ENCODE data around the gene DNAH10. TPM values are rescaled to one million over a fixed set of nuclear protein-coding genes. Genes with fewer than 3 reads are reported as not detected.

The DNAH10 gene
- total RNA-seq, 2 experiments from 2014 or later, result 0.38 to 0.43 TPM

DNA sequence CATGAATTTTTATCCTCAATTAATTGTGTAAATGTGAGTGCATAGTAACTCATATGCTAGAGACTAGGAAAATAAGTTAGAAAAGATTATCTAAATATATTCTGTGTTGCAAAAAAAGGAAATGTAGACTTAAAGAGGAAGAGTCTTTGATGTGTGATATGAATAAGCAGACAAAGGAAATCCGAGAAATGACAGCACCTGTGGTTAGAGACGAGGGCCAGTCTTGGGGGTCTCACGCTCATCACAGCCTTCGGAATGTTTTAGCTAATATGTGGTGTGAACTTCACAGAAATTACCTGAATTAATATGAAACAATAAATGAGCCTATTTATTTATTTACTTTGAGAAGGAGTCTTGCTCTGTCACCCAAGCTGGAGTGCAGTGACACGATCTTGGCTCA, 38.3 kb upstream of the DNAH10 start:
- POLR2A ChIA-PET, result interaction anchor here (0.8 to 6.3 kb wide), 2 partner anchors 11 to 39 kb away, joined by 3 to 59 read pairs; partner anchors contain the start of genes ATP6V0A2 and DNAH10
- Mint-ChIP-seq H3K36me3 (ENCODE audit: low read depth) (peaks cover 60% of the 10 kb centered on the region), H3K27me3 (no peaks in the 10 kb centered on the region), H3K4me3 (no peak overlapping the region), H3K4me1 (ENCODE audit: low read depth) (peaks cover 42% of the 10 kb centered on the region), H3K9me3 (no peaks in the 10 kb centered on the region), H3K27ac (peak overlapping the region; percentile 68)
- intact Hi-C loops (cut with micrococcal nuclease), result no loop called here
- peak; percentile 61 for DNase-seq
- CTCF ChIA-PET, result interaction anchor here (1.7 kb wide), 1 partner anchor 10 kb away, joined by 4 read pairs; no protein-coding TSS in a partner anchor
- TF ChIP-seq, protein P1, sequence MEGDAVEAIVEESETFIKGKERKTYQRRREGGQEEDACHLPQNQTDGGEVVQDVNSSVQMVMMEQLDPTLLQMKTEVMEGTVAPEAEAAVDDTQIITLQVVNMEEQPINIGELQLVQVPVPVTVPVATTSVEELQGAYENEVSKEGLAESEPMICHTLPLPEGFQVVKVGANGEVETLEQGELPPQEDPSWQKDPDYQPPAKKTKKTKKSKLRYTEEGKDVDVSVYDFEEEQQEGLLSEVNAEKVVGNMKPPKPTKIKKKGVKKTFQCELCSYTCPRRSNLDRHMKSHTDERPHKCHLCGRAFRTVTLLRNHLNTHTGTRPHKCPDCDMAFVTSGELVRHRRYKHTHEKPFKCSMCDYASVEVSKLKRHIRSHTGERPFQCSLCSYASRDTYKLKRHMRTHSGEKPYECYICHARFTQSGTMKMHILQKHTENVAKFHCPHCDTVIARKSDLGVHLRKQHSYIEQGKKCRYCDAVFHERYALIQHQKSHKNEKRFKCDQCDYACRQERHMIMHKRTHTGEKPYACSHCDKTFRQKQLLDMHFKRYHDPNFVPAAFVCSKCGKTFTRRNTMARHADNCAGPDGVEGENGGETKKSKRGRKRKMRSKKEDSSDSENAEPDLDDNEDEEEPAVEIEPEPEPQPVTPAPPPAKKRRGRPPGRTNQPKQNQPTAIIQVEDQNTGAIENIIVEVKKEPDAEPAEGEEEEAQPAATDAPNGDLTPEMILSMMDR (IDR thresholded peaks at IDR 0.05), result no peak
- ATAC-seq, result peak; percentile 81

GRCh38 chr12:123726244-123726643, 35.9 kb upstream of the DNAH10 start:
- ATAC-seq (no peak), DNase-seq (no peak)
- H3K27me3 Mint-ChIP-seq, result no peaks in the 10 kb centered on the region
- H3K4me1 Mint-ChIP-seq (ENCODE audit: low read depth), result peaks cover 26% of the 10 kb centered on the region
- CTCF ChIA-PET, result no interaction called here
- TF ChIP-seq, protein P1 (IDR thresholded peaks at IDR 0.05), result no peak
- H3K36me3 Mint-ChIP-seq (ENCODE audit: low read depth), result peaks cover 65% of the 10 kb centered on the region
- peak overlapping the region; percentile 52 for H3K27ac Mint-ChIP-seq
- intact Hi-C loops (cut with micrococcal nuclease), result no loop called here
- no peaks in the 10 kb centered on the region for H3K9me3 Mint-ChIP-seq
- POLR2A ChIA-PET, result interaction anchor here (6.3 kb wide), 1 partner anchor 13 kb away, joined by 59 read pairs; the partner anchor contains the start of gene ATP6V0A2
- H3K4me3 Mint-ChIP-seq, result no peak overlapping the region

GRCh38 chr12:123726962-123727361, 35.1 kb upstream of the DNAH10 start:
- H3K36me3 Mint-ChIP-seq (ENCODE audit: low read depth), result peaks cover 67% of the 10 kb centered on the region
- no peaks in the 10 kb centered on the region for H3K27me3 Mint-ChIP-seq
- H3K9me3 Mint-ChIP-seq, result no peaks in the 10 kb centered on the region
- no peak overlapping the region for H3K4me3 Mint-ChIP-seq
- TF ChIP-seq, protein P1 (IDR thresholded peaks at IDR 0.05), result no peak
- no peak overlapping the region for H3K27ac Mint-ChIP-seq
- peaks cover 24% of the 10 kb centered on the region for H3K4me1 Mint-ChIP-seq (ENCODE audit: low read depth)
- DNase-seq (no peak), ATAC-seq (no peak)
- CTCF ChIA-PET, result interaction anchor here (1.1 kb wide), 1 partner anchor 35 kb away, joined by 3 read pairs; no protein-coding TSS in a partner anchor
- POLR2A ChIA-PET, result interaction anchor here (6.3 kb wide), 1 partner anchor 14 kb away, joined by 59 read pairs; the partner anchor contains the start of gene ATP6V0A2
- intact Hi-C loops (cut with micrococcal nuclease), result no loop called here

DNA sequence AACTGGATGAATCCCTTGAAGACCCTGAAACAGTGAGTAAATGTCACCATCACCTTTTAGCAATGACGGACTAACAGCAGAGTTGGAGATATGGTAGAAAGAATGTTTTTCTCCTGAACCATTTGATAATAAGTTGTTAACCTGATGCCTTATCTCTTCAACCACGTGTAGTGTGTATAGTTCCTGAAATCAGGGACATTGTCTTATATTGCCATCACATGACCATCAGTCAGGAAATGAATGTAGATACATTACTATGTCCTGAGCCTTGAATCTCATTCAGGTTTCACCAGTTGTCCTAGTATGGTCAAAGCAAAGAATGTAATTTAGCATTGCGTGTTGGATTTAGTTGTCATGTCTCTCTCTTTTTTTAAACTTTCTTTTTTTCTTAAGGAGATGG, 34.2 kb upstream of the DNAH10 start:
- Mint-ChIP-seq H3K27ac (no peak overlapping the region), H3K9me3 (no peaks in the 10 kb centered on the region), H3K4me1 (ENCODE audit: low read depth) (peaks cover 22% of the 10 kb centered on the region), H3K4me3 (no peak overlapping the region), H3K27me3 (no peaks in the 10 kb centered on the region), H3K36me3 (ENCODE audit: low read depth) (peaks cover 66% of the 10 kb centered on the region)
- ChIA-PET POLR2A (interaction anchor here (6.3 kb wide), 1 partner anchor 15 kb away, joined by 59 read pairs; the partner anchor contains the start of gene ATP6V0A2), CTCF (interaction anchor here (1.1 kb wide), 1 partner anchor 34 kb away, joined by 3 read pairs; no protein-coding TSS in a partner anchor)
- intact Hi-C loops (cut with micrococcal nuclease), result no loop called here
- TF ChIP-seq, protein P1 (IDR thresholded peaks at IDR 0.05), result no peak
- DNase-seq (no peak), ATAC-seq (no peak)

- ChIA-PET POLR2A (no interaction called here), CTCF (no interaction called here)
- Mint-ChIP-seq H3K27ac (no peak overlapping the region), H3K27me3 (no peaks in the 10 kb centered on the region), H3K9me3 (no peaks in the 10 kb centered on the region), H3K36me3 (ENCODE audit: low read depth) (peaks cover 69% of the 10 kb centered on the region), H3K4me1 (ENCODE audit: low read depth) (peaks cover 2% of the 10 kb centered on the region), H3K4me3 (no peak overlapping the region)
- TF ChIP-seq, protein P1 (IDR thresholded peaks at IDR 0.05), result no peak
- DNase-seq, result no peak
- intact Hi-C loops (cut with micrococcal nuclease), result no loop called here
- ATAC-seq, result no peak
Measured at GRCh38 chr12:123731596-123731995, 30.5 kb upstream of the DNAH10 start.

Data from activated CD8-positive, alpha-beta T cell treated with anti-CD3 and anti-CD28 coated beads for 36 hours (primary cell).